GM19099 (cell line): ENCODE measurements around the gene PLEKHO1.
A peak's percentile ranks its signal among the peaks of the same experiment; 100 is the strongest.

Experiments used
- POLR2A ChIP-seq: IDR thresholded peaks from 3 replicates; pipeline ENCODE4 v1.6.1; 2011; ENCODE audit warnings: low read depth; ENCODE audit not compliant: insufficient read length; ENCODE audit errors: extremely low read depth

The PLEKHO1 gene

GRCh38 chr1:150162582-150162861 lies 12.8 kb downstream of the PLEKHO1 start:
- TF ChIP-seq POLR2A: no peak

GRCh38 chr1:150162862-150163706 lies 13.4 kb downstream of the PLEKHO1 start:
- peak; percentile 66 for TF ChIP-seq POLR2A

GRCh38 chr1:150164224-150164623 lies 14.5 kb downstream of the PLEKHO1 start:
- TF ChIP-seq POLR2A: no peak

GRCh38 chr1:150164779-150165178 lies 15.1 kb downstream of the PLEKHO1 start:
- TF ChIP-seq POLR2A: peak; percentile 24

- no peak for TF ChIP-seq POLR2A
Observed at GRCh38 chr1:150165622-150166612, 16.2 kb downstream of the PLEKHO1 start.

GRCh38 chr1:150168960-150169601 lies 19.4 kb downstream of the PLEKHO1 start:
- no peak for TF ChIP-seq POLR2A

GRCh38 chr1:150171801-150172200 lies 22.1 kb downstream of the PLEKHO1 start:
- TF ChIP-seq POLR2A: no peak

- TF ChIP-seq POLR2A: no peak
Observed at GRCh38 chr1:150173141-150173585, 23.4 kb downstream of the PLEKHO1 start.

GRCh38 chr1:150176593-150176992 lies 26.9 kb downstream of the PLEKHO1 start:
- no peak for TF ChIP-seq POLR2A

GRCh38 chr1:150178548-150178947 lies 28.8 kb downstream of the PLEKHO1 start:
- no peak for TF ChIP-seq POLR2A

GRCh38 chr1:150179867-150180266 lies 30.2 kb downstream of the PLEKHO1 start:
- TF ChIP-seq POLR2A: no peak

GRCh38 chr1:150180474-150180873 lies 30.8 kb downstream of the PLEKHO1 start:
- no peak for TF ChIP-seq POLR2A

- no peak for TF ChIP-seq POLR2A
Observed at GRCh38 chr1:150182247-150182646, 32.5 kb downstream of the PLEKHO1 start.

GRCh38 chr1:150183061-150183460 lies 33.3 kb downstream of the PLEKHO1 start:
- TF ChIP-seq POLR2A: no peak

GRCh38 chr1:150185481-150185880 lies 35.8 kb downstream of the PLEKHO1 start:
- TF ChIP-seq POLR2A: no peak

GRCh38 chr1:150186789-150187559 lies 37.3 kb downstream of the PLEKHO1 start:
- no peak for TF ChIP-seq POLR2A
